Heart left ventricle (tissue), 16 donors: ENCODE measurements around the gene GALK1. TPM values are rescaled to one million over a fixed set of nuclear protein-coding genes. Genes with fewer than 3 reads are reported as not detected.

Experiments used
- ATAC-seq, 4 donors: fragments of 200-7000 bp; cut with Tn5 transposase; one replicate each; pipeline ENCODE4 v1.9.1; 2020 to 2022; ENCODE audit warnings: moderate library complexity in 4 of 4, mild to moderate bottlenecking in 3 of 4, moderate number of reproducible peaks in 1 of 4
- DNase-seq, 5 donors: peaks; one replicate each; pipeline ENCODE4 v3.0.0-alpha.2; 2020
- H3K27ac ChIP-seq, 12 donors: fragments of 200-600 bp; sonication (generic) in 4 of 12; one replicate each; pipeline versions ENCODE4 v1.5.0 to v1.8.0; 2016 to 2022; ENCODE audit warnings: mild to moderate bottlenecking in 2 of 12
- H3K27me3 ChIP-seq, 9 donors: fragments of 200-600 bp; sonication (generic) in 2 of 9; one replicate each; pipeline versions ENCODE4 v1.5.1 to v1.8.0; 2016 to 2022; ENCODE audit warnings: mild to moderate bottlenecking in 3 of 9
- H3K36me3 ChIP-seq, 9 donors: fragments of 200-600 bp; sonication (generic) in 2 of 9; one replicate each; pipeline versions ENCODE4 v1.5.0 to v1.8.0; 2018 to 2022; ENCODE audit warnings: mild to moderate bottlenecking in 2 of 9
- H3K4me1 ChIP-seq, 12 donors: fragments of 200-600 bp; sonication (generic) in 4 of 12; one replicate each; pipeline versions ENCODE4 v1.5.0 to v1.8.0; 2016 to 2022; ENCODE audit warnings: mild to moderate bottlenecking in 3 of 12
- H3K4me3 ChIP-seq, 12 donors: fragments of 200-600 bp; sonication (generic) in 4 of 12; one replicate each; pipeline versions ENCODE4 v1.5.0 to v1.8.0; 2017 to 2022; ENCODE audit warnings: mild to moderate bottlenecking in 9 of 12, moderate library complexity in 4 of 12
- H3K9me3 ChIP-seq, 12 donors: fragments of 200-600 bp; sonication (generic) in 4 of 12; one replicate each; pipeline versions ENCODE4 v1.5.0 to v1.8.0; 2016 to 2022; ENCODE audit warnings: mild to moderate bottlenecking in 1 of 12
- CTCF ChIP-seq, 12 donors: fragments of 200-600 bp; sonication (generic) in 4 of 12; IDR thresholded peaks; one replicate each; pipeline versions ENCODE4 v1.5.0 to v1.8.0; 2018 to 2022; ENCODE audit warnings: antibody characterized with exemption in 12 of 12, mild to moderate bottlenecking in 5 of 12
- POLR2A ChIP-seq, 2 donors: fragments of 450-650 bp; IDR thresholded peaks; one replicate each; pipeline ENCODE4 v1.6.1; 2017; ENCODE audit warnings: antibody characterized with exemption in 2 of 2, mild to moderate bottlenecking in 2 of 2, moderate library complexity in 2 of 2
- WGBS, 4 donors: extraction: QIAGEN DNeasy Blood & Tissue Kit in 2 of 4; methylation state at CpG; one replicate each; pipeline versions ENCODE4 v1.1.5 to v1.1.7; 2013 to 2018; 5-methylcytosine and 5-hydroxymethylcytosine counted together
- intact Hi-C, 10 donors: fragments of 100-400 bp; cut with DNase I; formaldehyde crosslinking; loops; one replicate each; pipeline versions ENCODE4 v1.11.1 to v1.14.2; 2022
- polyA plus RNA-seq, 2 donors: library from polyadenylated mRNA; stranded (reverse); fragments of 200-250 nt; gene quantifications; one replicate each; pipeline ENCODE4 v1.2.3, GENCODE V29; 2013
- total RNA-seq, 9 donors: library from RNA; depleted of rRNA in 2 of 9; stranded (reverse); fragments of >200 nt in 2 of 9; fragmentation: NEBNext Ultra II Directional in 3 of 9; extraction: Animal tissue kit (Norgen Biotek cat#: 25700) in 3 of 9; gene quantifications; one replicate each; pipeline versions ENCODE4 v1.1.0 to v1.2.4, GENCODE V29; 2016 to 2023
- donor health status: ischemic (EF 13 %, LVEDD 7.1; RV severe dilation, severe dysfunction).
- donor health status: healthy with polysubstance abuse.
- donor health status: DM: no; HTN: yes; CAD: no.
- donor health status: DM: no; HTN: no; CAD: no.
- donor health status: ischemic (EF 25% LVEDD 6.9; RV normal size, moderate dysfunction).
- donor health status: ischemic (EF 25% LVEDD 5.7; RV mildly dilated, moderate dysfunction).
- donor health status: healthy.
- donor health status: DM: yes; HTN: yes; CAD: no.
- donor health status: ischemic (EF 35%, LVEDD 5.7; RV mildly dilated, moderate dysfunction).
- donor health status: nonischemic (EF 11% LVEDD 7.7; RV severe dilation, severe dysfunction).
- donor health status: DM: yes; HTN: yes; CAD: no.
- donor health status: PGD.
- donor health status: ischemic (EF 29% LVEDD 5.4; RV normal size, mild dysfunction).
- donor health status: nonischemic (EF 23%, LVEDD 6.1; RV moderate dilation, normal function).

The GALK1 gene
- total and polyA plus RNA-seq, 11 donors, result 9.6 to 31.2 (median 20.1) TPM

GRCh38 chr17:75771334-75772281, 6.6 kb upstream of the GALK1 start:
- peak in 2 of 12 donors; percentile 9 to 28 for TF ChIP-seq CTCF (IDR thresholded peaks at IDR 0.05)
- no peak for TF ChIP-seq POLR2A (IDR thresholded peaks at IDR 0.05)
- 72 to 77% (median 75%) methylated on average over 17 of the region's 17 CpGs for WGBS, 4 donors
- Histone ChIP-seq H3K36me3 (peaks cover 0 to 29% (median 25%) of the 10 kb centered on the region in 9 donors), H3K27me3 (no peaks in the 10 kb centered on the region), H3K27ac (no peak overlapping the region), H3K4me3 (no peak overlapping the region), H3K4me1 (peaks cover 8 to 19% (median 15%) of the 10 kb centered on the region in 12 donors), H3K9me3 (no peaks in the 10 kb centered on the region)
- no peak for ATAC-seq
- no peak for DNase-seq
- intact Hi-C loops, result loop anchor here in 4 of 10 donors (5.0 to 10.0 kb wide), 3 partner anchors 61 to 123 kb away; partner anchors contain the start of genes TRIM47 (in 2 of the 4) and TRIM65 (in 1 of the 4)

- intact Hi-C loops, result loop anchor here in 2 of 10 donors (10.0 kb wide), 2 partner anchors 55 to 125 kb away; partner anchors contain the start of gene TRIM65 (in 1 of the 2)
- no peak for DNase-seq
- Histone ChIP-seq H3K36me3 (peaks cover 0 to 8% (median 5%) of the 10 kb centered on the region in 9 donors), H3K9me3 (no peaks in the 10 kb centered on the region), H3K27ac (no peak overlapping the region), H3K27me3 (no peaks in the 10 kb centered on the region), H3K4me1 (peaks cover 0 to 12% (median 3%) of the 10 kb centered on the region in 12 donors), H3K4me3 (no peak overlapping the region)
- no peak for TF ChIP-seq POLR2A (IDR thresholded peaks at IDR 0.05)
- no peak for TF ChIP-seq CTCF (IDR thresholded peaks at IDR 0.05)
- ATAC-seq, result no peak
- WGBS, 4 donors, result 86 to 95% (median 88%) methylated on average over 3 of the region's 3 CpGs
Measured at GRCh38 chr17:75769536-75769935, 4.5 kb upstream of the GALK1 start.

DNA sequence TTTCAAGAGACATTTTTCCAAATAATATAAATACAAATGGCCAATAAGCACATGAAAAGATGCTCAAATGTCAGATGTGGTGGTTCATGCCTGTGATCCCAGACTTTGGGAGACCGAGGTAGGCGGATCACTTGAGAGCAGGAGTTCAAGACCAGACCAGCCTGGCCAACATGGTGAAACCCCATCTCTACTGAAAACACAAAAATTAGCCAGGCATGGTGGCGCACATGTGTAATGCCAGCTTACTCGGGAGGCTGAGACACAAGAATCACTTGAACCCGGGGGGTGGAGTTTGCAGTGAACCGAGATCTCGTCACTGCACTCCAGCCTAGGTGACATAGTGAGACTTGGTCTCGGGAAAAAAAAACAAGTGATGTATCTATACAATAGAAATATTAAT, 2.9 kb upstream of the GALK1 start:
- no peaks in the 10 kb centered on the region for H3K9me3 ChIP-seq
- no peak overlapping the region for H3K27ac ChIP-seq
- no peak for ATAC-seq
- DNase-seq, result no peak
- peaks cover 0 to 22% (median 14%) of the 10 kb centered on the region in 12 donors for H3K4me1 ChIP-seq
- peaks cover 0 to 4% (median 0%) of the 10 kb centered on the region in 9 donors for H3K36me3 ChIP-seq
- no peaks in the 10 kb centered on the region for H3K27me3 ChIP-seq
- WGBS, 4 donors, result 88 to 94% (median 92%) methylated on average over 8 of the region's 8 CpGs
- H3K4me3 ChIP-seq, result no peak overlapping the region
- TF ChIP-seq POLR2A (IDR thresholded peaks at IDR 0.05) (no peak), CTCF (IDR thresholded peaks at IDR 0.05) (no peak)
- intact Hi-C loops, result loop anchor here in 2 of 10 donors (10.0 kb wide), 2 partner anchors 57 to 127 kb away; partner anchors contain the start of gene TRIM65 (in 1 of the 2)

- peak overlapping the region in 5 of 12 donors; percentile 87 to 98 (median 92) for H3K27ac ChIP-seq
- H3K4me3 ChIP-seq, result no peak overlapping the region
- WGBS, 4 donors, result 90 to 95% (median 92%) methylated on average over 4 of the region's 4 CpGs
- peaks cover 0 to 9% (median 0%) of the 10 kb centered on the region in 9 donors for H3K36me3 ChIP-seq
- H3K4me1 ChIP-seq, result peaks cover 0 to 22% (median 14%) of the 10 kb centered on the region in 12 donors
- no peaks in the 10 kb centered on the region for H3K27me3 ChIP-seq
- ATAC-seq, result no peak
- DNase-seq, result no peak
- intact Hi-C loops, result loop anchor here in 2 of 10 donors (10.0 kb wide), 2 partner anchors 59 to 129 kb away; partner anchors contain the start of gene TRIM65 (in 1 of the 2)
- no peaks in the 10 kb centered on the region for H3K9me3 ChIP-seq
- TF ChIP-seq CTCF (IDR thresholded peaks at IDR 0.05) (no peak), POLR2A (IDR thresholded peaks at IDR 0.05) (no peak)
Measured at GRCh38 chr17:75765981-75766380, 989 bp upstream of the GALK1 start.
